ENCODE measurements around the gene MNAT1.
"Not testable (repeated sequence)": the region's sequence is repeated elsewhere in the genome, so short reads cannot be mapped to it uniquely, and the experiment has no call there.

MNAT1 gene

DNA sequence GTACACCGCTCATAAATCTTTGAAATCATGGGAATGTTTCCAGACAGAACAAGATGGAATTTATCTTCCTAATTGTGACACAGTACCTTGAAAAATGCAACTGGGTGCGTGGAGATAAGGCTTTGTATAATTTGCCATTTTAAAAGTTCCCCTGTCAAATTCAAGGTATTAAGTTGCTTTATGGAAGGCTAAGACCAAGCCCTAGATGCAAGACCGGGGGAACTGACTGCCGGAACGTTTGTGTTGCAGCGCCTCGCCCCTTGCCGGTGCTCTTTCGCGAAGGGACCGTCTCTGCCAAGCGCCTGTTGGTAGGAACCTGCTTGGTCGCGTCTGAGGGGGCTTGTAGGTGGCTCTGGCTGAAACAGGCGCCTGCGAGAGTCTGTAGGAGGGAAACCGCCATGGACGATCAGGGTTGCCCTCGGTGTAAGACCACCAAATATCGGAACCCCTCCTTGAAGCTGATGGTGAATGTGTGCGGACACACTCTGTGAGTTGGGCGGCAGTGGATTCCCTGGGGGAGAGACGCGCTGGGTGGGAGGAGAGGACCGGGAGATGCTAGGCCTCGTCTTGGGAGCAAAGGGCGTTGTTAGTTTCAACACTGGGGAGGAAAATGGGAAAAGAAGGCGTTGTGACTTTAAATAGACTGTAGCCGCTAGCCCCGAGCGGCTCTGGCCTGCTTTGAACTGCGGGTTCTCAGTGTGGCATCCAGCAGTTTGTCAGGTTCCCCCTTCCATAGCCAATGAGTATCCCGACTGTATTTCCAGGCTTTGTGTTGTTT is at the start of gene MNAT1:
MNAT1 (plus strand) TSS at position 297 of the 778 bp plus-strand sequence; CDS start at position 399, 102 bp downstream.
- peak; percentile 84 for DNase-seq

DNA sequence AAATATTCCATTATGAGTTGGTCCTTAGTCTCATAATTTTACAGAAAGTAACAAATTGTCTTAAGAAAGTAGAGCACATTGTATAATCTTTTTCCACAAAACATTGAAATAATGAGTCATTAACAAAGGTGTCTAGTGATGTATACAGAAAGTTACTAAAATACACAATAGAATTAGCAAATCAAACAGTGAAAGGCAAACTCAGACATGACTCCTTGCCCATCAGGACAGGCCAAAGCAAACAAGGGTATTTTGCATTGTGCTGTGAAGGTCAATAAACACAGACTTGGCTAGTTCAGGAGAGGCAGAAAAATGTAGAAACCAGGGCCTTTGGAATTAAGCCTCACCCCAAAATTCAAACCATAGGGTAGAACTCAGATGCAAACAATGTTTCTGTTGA is 47.7 kb upstream of the MNAT1 start:
- no peak for DNase-seq

DNA sequence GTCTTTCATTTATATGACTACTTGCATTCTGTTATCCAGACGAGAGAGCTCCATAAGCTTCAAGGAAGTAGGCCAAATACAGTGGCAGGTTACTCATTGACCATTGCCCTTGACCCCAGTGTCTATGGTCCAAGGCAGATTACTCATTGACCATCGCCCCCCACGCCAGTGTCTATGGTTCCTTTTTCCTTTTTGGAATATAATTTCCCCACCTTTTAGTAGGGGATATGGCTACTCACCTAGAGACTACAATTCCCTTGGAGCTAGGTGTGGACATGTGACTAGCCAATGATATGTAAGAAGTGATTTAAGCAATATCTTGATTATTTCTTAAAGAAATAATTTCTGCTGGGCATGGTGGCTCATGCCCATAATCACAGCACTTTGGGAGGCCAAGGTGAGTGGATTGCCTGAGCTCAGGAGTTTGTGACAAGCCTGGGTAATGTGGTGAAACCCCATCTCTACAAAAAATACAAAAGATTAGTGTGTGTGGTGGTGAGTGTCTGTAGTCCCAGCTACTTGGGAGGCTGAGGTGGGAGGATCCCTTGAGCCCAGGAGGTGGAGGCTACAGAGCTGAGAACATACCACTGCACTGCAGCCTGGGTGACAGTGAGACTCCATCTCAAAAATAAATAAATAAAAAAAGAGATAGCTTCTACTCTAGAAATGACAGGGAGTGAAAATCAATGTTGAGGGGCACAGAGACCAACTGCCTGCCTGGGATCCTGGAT is 43.0 kb upstream of the MNAT1 start:
- DNase-seq = no peak

DNA sequence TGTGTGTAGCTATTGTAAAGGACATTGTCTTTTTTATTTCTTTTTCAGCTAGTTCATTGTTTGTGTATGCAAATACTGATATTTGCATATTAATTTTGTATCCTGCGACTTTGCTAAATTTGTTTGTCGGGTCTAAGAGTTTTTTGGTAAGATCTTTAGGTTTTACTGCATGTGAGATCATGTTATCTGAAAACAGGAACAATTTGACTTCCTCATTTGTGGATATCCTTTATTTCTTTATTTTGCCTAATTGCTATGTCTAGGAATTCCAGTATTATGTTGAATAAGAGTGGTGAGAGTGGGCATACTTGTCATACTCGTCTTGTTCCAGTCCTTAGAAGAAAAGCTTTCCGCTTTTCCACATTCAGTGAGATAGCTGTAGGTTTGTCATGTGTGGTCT is 39.2 kb upstream of the MNAT1 start:
- no peak for DNase-seq

DNA sequence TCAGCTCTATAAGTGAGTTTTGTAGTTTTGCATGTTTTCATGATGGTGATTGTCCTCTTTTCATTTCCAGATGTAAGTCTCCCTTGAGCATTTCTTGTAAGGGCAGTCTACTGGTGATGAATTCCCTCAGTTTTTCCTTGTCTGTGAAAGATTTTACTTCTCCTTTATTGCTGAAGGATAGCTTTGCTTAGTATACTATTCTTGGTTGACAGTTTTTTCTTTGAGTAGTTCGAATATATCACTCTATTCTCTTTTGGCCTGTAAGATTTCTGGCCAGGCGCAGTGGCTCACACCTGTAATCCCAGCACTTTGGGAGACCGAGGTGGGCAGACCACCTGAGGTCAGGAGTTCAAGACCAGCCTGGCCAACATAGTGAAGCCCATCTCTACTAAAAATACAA is 34.0 kb upstream of the MNAT1 start:
- no peak for DNase-seq

DNA sequence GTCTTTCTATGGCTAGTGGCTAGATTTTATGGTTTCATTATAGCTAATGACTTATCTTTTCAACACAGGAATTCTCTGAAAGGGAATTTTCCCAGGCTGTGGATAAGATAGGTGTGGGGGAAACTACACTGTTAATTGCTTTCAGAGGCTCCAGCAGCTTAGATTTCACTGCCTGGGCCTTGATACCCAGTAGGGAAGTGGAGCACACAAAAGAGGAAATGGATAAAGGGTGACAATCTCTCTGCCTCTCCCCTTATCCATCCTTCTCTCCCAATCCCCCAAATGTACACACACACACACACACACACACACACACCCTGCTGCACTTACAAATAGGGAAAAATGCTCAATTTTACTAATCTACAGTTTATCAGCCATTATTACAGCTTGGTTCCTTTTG is 29.5 kb upstream of the MNAT1 start:
- DNase-seq = no peak

DNA sequence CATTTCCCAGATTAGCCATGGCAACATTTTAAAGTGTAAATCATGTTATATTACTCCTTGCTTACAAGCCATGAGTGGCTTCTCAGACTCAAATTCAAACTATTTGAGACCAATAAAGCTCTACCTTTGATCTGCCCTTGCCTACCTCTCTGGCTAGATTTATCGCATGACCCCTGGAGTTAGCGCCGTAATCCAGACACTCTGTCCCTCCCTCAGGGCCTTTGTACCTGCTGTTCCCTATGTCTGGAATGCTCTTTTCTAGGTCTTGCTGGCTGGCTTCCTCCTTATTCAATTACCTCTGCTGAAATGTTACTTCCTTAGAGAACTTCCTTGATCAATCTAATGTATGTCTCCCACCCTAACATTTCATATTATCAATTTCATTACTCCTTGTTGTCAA is 26.7 kb upstream of the MNAT1 start:
- DNase-seq = no peak

DNA sequence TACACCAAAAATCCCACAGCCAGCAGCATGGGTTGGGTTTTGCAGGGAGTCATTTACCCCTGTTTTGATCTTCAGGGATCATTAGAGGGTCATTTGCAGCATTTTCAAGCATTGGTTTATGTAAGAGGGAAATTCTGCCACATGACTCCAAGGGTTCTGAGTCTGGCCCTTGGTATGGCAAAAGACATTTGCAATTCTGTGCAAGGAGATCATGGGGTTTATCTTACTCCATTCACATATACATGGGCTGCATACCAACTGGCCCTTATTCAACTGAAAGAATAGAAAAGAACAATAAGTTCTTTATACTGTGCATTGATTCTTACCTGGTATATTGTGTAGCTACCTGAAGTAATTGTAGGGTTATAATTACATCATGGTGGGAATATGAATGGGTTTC is 24.1 kb upstream of the MNAT1 start:
- no peak for DNase-seq

DNA sequence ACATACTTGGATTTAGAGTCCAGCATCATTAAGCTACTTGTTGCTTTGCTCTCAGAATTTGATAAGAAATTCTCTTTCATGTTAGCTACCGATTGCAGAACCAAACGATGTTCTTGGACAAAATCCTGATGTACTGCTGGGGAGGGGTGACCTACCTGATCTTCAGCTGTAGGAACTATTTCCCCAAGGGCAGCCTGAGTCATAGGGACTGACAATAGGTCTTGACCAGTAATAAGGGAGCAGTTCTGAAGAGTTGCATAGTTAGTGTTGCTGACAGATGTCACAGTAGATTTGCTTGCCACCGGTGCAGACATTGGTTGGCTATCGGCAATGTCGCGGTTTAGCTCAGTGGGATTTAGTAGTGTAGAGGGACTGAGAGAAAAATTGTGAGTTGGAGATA is 21.0 kb upstream of the MNAT1 start:
- DNase-seq = no peak

DNA sequence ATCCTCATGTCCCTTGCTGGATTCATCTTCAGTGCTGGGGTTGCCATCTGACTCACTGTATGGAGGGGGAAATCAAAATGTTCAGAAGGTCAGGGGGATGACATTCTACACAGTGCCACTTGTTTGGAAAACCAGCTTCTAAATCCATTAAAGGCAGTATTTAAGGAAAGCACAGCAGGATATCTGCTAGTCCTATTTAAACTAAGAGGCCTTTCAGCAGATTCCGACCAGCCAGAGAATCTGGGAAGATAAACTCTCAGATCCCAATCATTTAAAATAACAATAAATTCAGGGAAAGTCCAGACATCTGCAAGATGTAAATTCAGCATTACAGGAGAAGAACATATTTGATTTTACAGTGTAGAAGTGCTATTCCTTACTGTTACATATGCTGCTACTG is 14.2 kb upstream of the MNAT1 start:
- DNase-seq = no peak

DNA sequence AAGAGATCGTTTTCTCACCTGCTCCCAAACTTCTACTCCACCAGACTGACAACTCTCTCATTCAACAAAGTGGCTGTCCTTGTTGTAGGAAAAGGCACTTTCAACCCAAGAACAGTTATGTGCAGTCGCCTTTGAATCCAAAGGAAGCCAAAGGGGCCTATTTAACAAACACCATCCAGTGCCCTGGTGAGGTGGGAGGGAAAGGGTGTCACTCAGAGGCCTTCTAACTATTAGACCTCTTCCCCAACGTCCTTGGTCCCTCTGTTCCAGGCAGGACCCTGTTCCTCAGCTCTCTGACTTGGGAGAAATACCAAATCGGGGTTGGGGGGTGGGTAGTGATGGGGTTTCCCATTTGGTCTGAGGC is 13.6 kb upstream of the MNAT1 start:
- no peak for DNase-seq

DNA sequence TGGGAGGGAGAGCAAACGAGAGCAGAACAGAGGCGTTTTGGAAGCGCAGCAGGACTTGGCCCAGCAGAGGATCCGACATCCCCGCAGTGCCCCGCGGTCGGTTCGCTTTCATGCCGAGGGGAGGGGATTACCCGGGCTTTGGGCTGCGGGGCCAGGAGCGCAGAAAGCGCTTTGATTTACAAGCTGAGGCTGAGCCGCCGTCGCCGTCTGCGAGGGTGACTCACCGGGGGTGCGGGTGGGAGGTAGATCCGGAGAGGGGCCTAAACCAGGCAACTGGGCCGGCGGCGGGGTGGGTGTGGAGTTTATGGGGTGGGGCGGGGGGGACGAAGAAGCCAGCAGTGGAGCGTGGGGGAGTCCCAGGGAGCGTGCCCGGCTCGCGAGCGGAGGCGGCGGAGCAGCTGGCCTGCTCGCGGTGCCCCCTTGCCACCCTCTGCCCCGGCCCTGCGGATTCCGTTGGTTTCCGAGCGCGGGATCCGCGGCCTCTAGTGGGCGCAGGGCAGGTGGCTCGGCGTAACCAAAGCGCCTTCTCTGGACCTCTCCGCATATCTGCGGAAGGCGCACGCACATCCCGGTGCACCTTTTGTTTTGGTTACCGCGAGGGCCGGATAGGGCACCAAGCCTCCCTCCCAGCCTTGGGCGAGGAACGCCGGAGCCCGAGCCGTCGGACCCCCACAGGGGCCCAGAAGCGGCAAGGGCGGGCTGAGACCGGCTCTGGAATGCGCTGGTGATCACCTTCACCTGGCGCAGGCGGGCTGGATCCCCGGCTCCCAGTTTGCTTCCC is 13.0 kb upstream of the MNAT1 start:
- peak; percentile 27 for DNase-seq

DNA sequence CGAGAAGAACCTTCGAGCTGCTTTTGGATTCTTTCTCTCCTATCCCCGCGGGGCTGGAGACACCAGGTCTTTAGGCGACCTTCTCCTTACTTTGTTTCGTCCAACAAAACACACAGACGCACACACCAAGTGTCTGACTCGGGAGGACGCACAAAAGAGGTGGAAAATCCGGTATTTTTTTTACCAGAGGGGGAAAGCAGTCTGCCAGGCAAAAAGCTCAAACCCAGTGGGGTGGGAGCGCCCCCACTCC is 12.5 kb upstream of the MNAT1 start:
- DNase-seq = no peak

DNA sequence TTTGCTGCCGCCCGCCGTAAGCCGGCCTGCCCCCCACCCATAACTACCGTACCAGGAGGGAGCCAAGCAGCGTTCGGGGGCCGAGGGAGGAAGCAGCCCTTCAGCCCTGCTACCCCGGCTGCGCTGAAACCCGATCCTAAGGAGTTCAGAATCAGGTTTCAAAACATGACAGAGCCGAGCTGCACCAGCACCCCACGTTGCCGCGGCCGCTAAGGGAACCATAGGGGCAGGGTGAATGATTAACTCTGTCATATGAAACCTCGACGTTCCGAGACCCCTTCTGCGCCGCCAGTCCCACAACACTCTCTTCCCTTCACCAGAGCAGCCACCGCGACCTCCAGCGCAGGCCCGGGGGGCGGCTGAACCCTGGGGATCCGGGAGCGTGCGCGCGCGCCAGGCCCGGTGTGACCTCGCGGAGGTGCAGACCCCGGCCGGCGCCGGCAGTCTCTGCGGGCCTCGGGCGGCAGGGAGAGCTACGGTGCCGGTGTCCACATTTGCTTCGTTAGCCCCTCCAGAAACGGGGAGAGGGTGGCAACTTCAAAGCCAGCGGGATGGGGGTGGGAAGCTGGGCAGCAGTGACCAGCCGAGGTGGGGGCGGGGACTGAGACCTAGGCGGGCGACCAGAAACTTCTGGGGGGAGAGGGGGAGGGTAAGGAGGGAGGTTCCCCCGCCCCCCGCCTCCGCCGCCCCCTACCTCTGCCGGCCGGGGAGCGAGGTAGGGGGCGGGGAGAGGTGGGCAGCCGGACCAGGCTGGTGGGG is 12.0 kb upstream of the MNAT1 start:
- DNase-seq = no peak

DNA sequence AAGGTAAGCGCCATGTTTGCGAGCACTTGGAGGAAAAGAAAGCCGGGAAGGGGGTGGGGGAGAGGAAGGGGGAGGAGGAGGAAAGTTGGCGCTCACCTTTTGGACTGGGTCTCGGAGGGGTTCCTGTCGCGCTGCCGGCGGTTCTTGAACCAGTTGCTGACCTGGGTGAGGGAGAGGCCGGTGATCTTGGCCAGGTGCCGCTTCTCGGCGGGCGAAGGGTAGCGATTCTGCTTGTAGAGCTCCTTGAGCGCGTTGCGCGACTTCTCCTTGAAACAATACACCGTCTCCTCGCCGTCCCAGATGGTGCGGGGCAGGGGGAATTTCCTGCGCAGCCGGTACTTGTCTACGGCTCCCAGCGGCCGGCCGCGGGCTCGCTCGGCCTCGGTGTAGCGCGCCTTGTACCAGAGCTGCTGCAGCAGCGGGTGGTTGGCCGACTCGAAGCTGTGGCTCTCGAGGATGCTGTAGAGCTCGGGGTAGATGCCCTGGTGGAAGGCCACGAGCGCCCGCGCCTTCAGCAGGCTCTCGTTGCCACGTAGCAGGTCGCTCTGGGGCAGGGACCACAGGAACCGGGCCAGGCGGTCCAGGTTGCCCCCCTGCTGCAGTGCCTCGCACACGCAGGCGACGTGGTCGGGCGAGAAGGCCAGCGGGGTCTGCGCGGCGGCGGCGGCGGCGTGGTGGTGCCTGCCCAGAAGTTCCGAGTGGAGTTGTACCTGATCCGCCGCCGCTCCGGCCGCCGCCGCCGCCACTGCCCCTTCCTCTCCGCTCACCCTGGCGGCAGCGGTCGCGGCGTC is 11.2 kb upstream of the MNAT1 start:
- DNase-seq = peak; percentile 19

DNA sequence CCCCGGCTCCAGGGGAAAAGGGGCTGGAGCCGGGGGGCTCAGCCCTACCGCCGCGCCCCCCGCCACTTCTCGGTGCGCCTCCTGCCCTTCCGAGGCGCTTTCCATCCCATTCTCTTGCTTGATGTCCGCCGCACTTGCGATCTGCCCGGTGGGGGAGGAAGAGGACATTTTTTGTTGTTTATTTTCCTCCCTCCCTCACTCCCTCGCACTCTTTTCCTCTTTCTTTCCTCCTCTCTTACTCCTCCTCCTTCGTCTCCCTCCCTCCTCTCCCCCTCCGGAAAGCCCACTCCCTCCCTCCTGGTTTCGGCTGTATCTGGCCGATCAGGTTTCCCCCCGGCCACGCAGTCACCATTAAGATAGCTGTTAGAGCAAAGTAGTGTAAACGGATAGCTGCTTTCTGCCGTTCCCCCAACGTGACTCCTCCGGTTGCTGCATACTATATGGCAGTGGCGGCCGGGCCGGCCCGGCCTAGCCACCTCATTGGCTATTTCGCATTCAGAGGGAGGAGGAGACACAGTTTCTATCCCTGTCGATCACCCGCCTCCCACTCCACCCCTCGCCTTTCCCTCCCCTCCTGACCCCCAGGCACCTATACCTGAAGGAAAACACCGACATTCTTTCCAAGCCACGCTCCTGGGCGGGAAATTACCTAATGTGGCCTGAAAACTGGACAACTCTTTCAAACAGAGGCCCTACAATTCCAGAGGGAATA is 10.5 kb upstream of the MNAT1 start, which contains the start of gene SIX4:
SIX4 (minus strand) TSS at position 445 of the 712 bp plus-strand sequence; CDS start at position 168, 277 bp downstream.
- peak; percentile 31 for DNase-seq

DNA sequence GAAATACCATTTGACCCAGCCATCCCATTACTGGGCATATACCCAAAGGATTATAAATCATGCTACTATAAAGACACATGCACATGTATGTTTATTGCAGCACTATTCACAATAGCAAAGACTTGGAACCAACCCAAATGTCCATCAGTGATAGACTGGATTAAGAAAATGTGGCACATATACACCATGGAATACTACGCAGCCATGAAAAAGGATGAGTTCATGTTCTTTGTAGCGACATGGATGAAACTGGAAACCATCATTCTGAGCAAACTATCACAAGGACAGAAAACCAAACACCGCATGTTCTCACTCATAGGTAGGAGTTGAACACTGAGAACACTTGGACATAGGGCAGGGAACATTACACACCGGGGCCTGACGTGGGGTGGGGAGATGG is 3.3 kb upstream of the MNAT1 start:
- not testable (repeated sequence) for DNase-seq

DNA sequence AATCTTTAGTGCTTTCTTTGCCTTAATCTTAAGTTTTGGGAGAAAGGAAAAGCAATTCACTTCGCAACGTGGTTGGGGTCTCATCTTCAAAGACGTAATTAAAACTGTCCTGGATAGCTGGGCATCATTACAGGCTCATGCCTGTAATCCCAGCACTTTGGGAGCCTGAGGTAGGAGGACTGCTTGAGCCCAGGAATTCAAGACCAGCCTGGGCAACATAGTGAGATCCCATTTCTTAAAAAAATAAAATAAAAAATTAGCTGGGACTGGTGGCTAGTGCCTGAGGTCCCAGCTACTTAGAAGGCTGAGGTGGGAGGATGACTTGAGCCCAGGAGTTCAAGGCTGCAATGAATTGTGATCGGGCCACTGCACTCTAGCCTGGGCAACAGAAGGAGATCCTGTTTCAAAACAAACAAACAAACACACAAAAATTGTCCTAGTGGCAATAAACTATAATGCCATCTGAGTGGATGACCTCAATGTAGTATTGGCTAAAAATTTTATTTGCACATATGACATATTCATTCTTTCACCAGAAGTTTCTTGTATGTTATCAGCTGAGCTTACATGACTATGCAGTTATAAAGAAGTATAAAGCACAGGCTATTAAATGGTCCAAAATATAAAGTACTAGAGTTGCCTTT is 1.6 kb upstream of the MNAT1 start:
- no peak for DNase-seq

DNA sequence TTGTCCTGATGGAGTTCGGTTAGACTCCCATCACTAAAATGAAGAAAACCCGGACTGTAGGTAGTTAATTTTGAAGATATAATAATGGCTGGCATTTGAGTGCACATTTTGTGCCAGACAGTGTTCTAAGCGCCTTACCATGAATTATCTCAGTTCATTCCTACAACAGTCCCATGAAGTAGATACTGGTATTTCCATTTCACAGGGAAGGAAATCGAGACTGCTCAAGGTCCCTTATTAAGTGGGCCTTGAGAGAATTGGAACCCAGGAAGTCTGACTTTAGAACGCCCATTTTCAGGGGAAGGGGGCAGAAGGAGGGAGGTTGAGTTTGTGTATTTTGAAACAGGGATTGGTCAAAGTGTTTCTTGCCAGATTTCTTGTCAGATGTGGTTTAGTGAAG is 855 bp downstream of the MNAT1 start:
- no peak for DNase-seq

DNA sequence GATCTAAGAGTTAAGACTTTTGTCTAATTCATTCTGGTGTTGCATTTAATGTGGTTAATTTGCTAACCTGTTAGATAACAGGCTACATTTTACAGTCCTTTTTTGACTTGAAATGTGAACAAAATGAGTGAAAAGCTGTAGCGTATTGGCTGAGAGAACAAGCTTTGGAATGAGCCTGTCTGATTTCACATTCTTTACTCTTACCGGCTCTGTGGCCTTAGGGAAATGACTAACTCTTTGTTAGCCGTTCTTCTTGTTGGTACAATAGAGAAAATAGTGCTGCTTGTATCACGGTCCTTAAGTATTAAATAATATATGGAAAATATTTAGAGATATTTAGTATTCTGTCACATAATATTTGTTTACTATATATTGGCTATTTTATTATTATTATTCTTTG is 1.9 kb downstream of the MNAT1 start:
- DNase-seq = no peak

DNA sequence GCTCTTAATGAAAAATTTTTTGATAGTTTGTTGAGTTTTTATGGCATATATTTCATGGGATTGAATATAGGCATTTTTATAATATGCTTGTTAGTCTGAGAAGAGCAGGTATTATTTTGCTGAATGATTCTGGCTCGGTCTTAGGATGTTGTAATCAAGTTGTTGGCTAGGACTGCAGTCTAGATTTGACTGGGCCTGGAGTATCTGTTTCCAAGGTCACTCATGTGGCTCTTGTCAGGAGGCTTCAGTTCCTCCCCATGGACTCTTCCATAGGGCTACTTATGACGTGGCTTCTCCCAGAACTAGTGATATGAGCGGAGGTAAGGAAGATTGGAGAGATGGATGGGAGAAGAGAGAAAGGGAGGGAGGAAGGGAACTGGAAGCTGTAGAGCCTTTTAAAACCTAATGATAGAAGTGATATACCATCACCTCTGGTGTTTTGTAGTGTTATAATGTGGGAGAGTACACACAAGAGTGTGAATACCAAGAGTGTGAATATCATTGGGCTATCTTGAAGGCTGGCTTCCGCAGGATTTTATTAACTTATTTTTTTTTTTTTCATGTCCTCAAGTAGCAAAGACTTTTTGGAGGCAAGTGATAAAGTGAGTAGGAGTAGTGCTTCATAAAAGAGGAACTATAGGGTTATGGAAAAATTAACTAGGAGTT is 4.4 kb downstream of the MNAT1 start:
- no peak for DNase-seq

Data from activated CD4-positive, alpha-beta T cell treated with anti-CD3 and anti-CD28 coated beads, Interleukin-2, amount 50 U/mL, for 16 hours (primary cell).